Measurements from ENCODE around the gene TPK1. TPM values are rescaled to one million over a fixed set of nuclear protein-coding genes. Genes with fewer than 3 reads are reported as not detected.

Gene TPK1
- total RNA-seq, 5 donors from 2014 or later (not counting 1 experiment from before 2014, with no cell fraction given), result 19.1 to 31.6 (median 22.0) TPM

GRCh38 chr7:144483189-144483588 is 352.7 kb downstream of the TPK1 start:
- peaks cover 26% of the 10 kb centered on the region for H3K36me3 Mint-ChIP-seq
- WGBS (ENCODE audit: insufficient coverage), result no CpG with 5 or more reads among the region's 1 CpG
- POLR2A ChIA-PET, result no interaction called here
- H3K9me3 Mint-ChIP-seq, result no peaks in the 10 kb centered on the region
- Histone ChIP-seq H3K36me3 (ENCODE audit: control insufficient read depth in 2 of 2, extremely low read depth in 1 of 2, insufficient read depth in 1 of 2, low read length in 1 of 2) (no peaks in the 10 kb centered on the region), H3K4me1 (ENCODE audit: control insufficient read depth in 1 of 2, extremely low read depth in 1 of 2, insufficient read depth in 2 of 2, low read length in 2 of 2) (no peaks in the 10 kb centered on the region), H3K9me3 (no peaks in the 10 kb centered on the region), H3K27ac (ENCODE audit: low read length) (no peak overlapping the region), H3K4me3 (ENCODE audit: control insufficient read depth in 1 of 2, extremely low read depth in 1 of 2, low read length in 1 of 2) (no peak overlapping the region), H3K27me3 (replicated peaks in 1 of 2; ENCODE audit: control insufficient read depth in 2 of 2, extremely low read depth in 1 of 2, insufficient read depth in 2 of 2, low read length in 1 of 2) (no peaks in the 10 kb centered on the region)
- no peak overlapping the region for H3K27ac Mint-ChIP-seq
- ATAC-seq (replicated peaks in 1 of 4), result no peak
- peaks cover 0 to 4% (median 0%) of the 10 kb centered on the region in 3 donors for H3K4me1 Mint-ChIP-seq
- H3K4me3 Mint-ChIP-seq, result no peak overlapping the region
- CTCF ChIA-PET, result no interaction called here
- no peaks in the 10 kb centered on the region for H3K27me3 Mint-ChIP-seq
- no peak for DNase-seq

- ChIA-PET POLR2A (no interaction called here), CTCF (no interaction called here)
- H3K4me3 ChIP-seq (ENCODE audit: control insufficient read depth in 1 of 2, extremely low read depth in 1 of 2, low read length in 1 of 2), result no peak overlapping the region
- no peak overlapping the region for H3K27ac Mint-ChIP-seq
- H3K36me3 ChIP-seq (ENCODE audit: control insufficient read depth in 2 of 2, extremely low read depth in 1 of 2, insufficient read depth in 1 of 2, low read length in 1 of 2), result no peaks in the 10 kb centered on the region
- no peak overlapping the region for H3K27ac ChIP-seq (ENCODE audit: low read length)
- DNase-seq (no peak), ATAC-seq (replicated peaks in 1 of 4) (no peak)
- H3K4me1 ChIP-seq (ENCODE audit: control insufficient read depth in 1 of 2, extremely low read depth in 1 of 2, insufficient read depth in 2 of 2, low read length in 2 of 2), result no peaks in the 10 kb centered on the region
- H3K27me3 Mint-ChIP-seq, result no peaks in the 10 kb centered on the region
- H3K27me3 ChIP-seq (replicated peaks in 1 of 2; ENCODE audit: control insufficient read depth in 2 of 2, extremely low read depth in 1 of 2, insufficient read depth in 2 of 2, low read length in 1 of 2), result no peaks in the 10 kb centered on the region
- no peaks in the 10 kb centered on the region for H3K9me3 ChIP-seq
- no peaks in the 10 kb centered on the region for H3K9me3 Mint-ChIP-seq
- no peak overlapping the region for H3K4me3 Mint-ChIP-seq
- H3K4me1 Mint-ChIP-seq, result peaks cover 0 to 4% (median 0%) of the 10 kb centered on the region in 3 donors
- WGBS (ENCODE audit: insufficient coverage), result no CpG with 5 or more reads among the region's 3 CpGs
- H3K36me3 Mint-ChIP-seq, result peaks cover 18% of the 10 kb centered on the region
Observed at GRCh38 chr7:144481833-144482232, 354.0 kb downstream of the TPK1 start.

GRCh38 chr7:144477348-144477747 is 358.5 kb downstream of the TPK1 start:
- no peak for DNase-seq
- peaks cover 22% of the 10 kb centered on the region for H3K36me3 Mint-ChIP-seq
- Histone ChIP-seq H3K27ac (ENCODE audit: low read length) (no peak overlapping the region), H3K4me1 (ENCODE audit: control insufficient read depth in 1 of 2, extremely low read depth in 1 of 2, insufficient read depth in 2 of 2, low read length in 2 of 2) (no peaks in the 10 kb centered on the region), H3K36me3 (ENCODE audit: control insufficient read depth in 2 of 2, extremely low read depth in 1 of 2, insufficient read depth in 1 of 2, low read length in 1 of 2) (no peaks in the 10 kb centered on the region), H3K4me3 (ENCODE audit: control insufficient read depth in 1 of 2, extremely low read depth in 1 of 2, low read length in 1 of 2) (no peak overlapping the region), H3K9me3 (no peaks in the 10 kb centered on the region), H3K27me3 (replicated peaks in 1 of 2; ENCODE audit: control insufficient read depth in 2 of 2, extremely low read depth in 1 of 2, insufficient read depth in 2 of 2, low read length in 1 of 2) (no peaks in the 10 kb centered on the region)
- peaks cover 0 to 4% (median 0%) of the 10 kb centered on the region in 3 donors for H3K9me3 Mint-ChIP-seq
- CTCF ChIA-PET, result no interaction called here
- WGBS (ENCODE audit: insufficient coverage), result no CpG with 5 or more reads among the region's 1 CpG
- no peaks in the 10 kb centered on the region for H3K4me1 Mint-ChIP-seq
- no peak overlapping the region for H3K4me3 Mint-ChIP-seq
- H3K27ac Mint-ChIP-seq, result no peak overlapping the region
- POLR2A ChIA-PET, result no interaction called here
- no peak for ATAC-seq (replicated peaks in 1 of 4)
- no peaks in the 10 kb centered on the region for H3K27me3 Mint-ChIP-seq

GRCh38 chr7:144474800-144475615 is 360.8 kb downstream of the TPK1 start:
- no peaks in the 10 kb centered on the region for H3K4me1 Mint-ChIP-seq
- H3K27me3 Mint-ChIP-seq, result no peaks in the 10 kb centered on the region
- H3K9me3 Mint-ChIP-seq, result peaks cover 0 to 4% (median 0%) of the 10 kb centered on the region in 3 donors
- Histone ChIP-seq H3K27me3 (replicated peaks in 1 of 2; ENCODE audit: control insufficient read depth in 2 of 2, extremely low read depth in 1 of 2, insufficient read depth in 2 of 2, low read length in 1 of 2) (no peaks in the 10 kb centered on the region), H3K9me3 (no peaks in the 10 kb centered on the region), H3K4me1 (ENCODE audit: control insufficient read depth in 1 of 2, extremely low read depth in 1 of 2, insufficient read depth in 2 of 2, low read length in 2 of 2) (no peaks in the 10 kb centered on the region), H3K36me3 (ENCODE audit: control insufficient read depth in 2 of 2, extremely low read depth in 1 of 2, insufficient read depth in 1 of 2, low read length in 1 of 2) (no peaks in the 10 kb centered on the region), H3K4me3 (ENCODE audit: control insufficient read depth in 1 of 2, extremely low read depth in 1 of 2, low read length in 1 of 2) (no peak overlapping the region), H3K27ac (ENCODE audit: low read length) (no peak overlapping the region)
- no peak for DNase-seq
- ChIA-PET CTCF (no interaction called here), POLR2A (no interaction called here)
- H3K36me3 Mint-ChIP-seq, result peaks cover 21% of the 10 kb centered on the region
- H3K27ac Mint-ChIP-seq, result no peak overlapping the region
- no peak overlapping the region for H3K4me3 Mint-ChIP-seq
- no CpG with 5 or more reads among the region's 2 CpGs for WGBS (ENCODE audit: insufficient coverage)
- ATAC-seq (replicated peaks in 1 of 4), result no peak

- CTCF ChIA-PET, result no interaction called here
- peaks cover 0 to 4% (median 0%) of the 10 kb centered on the region in 3 donors for H3K9me3 Mint-ChIP-seq
- H3K4me3 Mint-ChIP-seq, result no peak overlapping the region
- Histone ChIP-seq H3K36me3 (ENCODE audit: control insufficient read depth in 2 of 2, extremely low read depth in 1 of 2, insufficient read depth in 1 of 2, low read length in 1 of 2) (no peaks in the 10 kb centered on the region), H3K27me3 (replicated peaks in 1 of 2; ENCODE audit: control insufficient read depth in 2 of 2, extremely low read depth in 1 of 2, insufficient read depth in 2 of 2, low read length in 1 of 2) (no peaks in the 10 kb centered on the region), H3K9me3 (no peaks in the 10 kb centered on the region), H3K27ac (ENCODE audit: low read length) (no peak overlapping the region), H3K4me1 (ENCODE audit: control insufficient read depth in 1 of 2, extremely low read depth in 1 of 2, insufficient read depth in 2 of 2, low read length in 2 of 2) (no peaks in the 10 kb centered on the region), H3K4me3 (ENCODE audit: control insufficient read depth in 1 of 2, extremely low read depth in 1 of 2, low read length in 1 of 2) (no peak overlapping the region)
- no peak overlapping the region for H3K27ac Mint-ChIP-seq
- no peaks in the 10 kb centered on the region for H3K27me3 Mint-ChIP-seq
- DNase-seq (no peak), ATAC-seq (replicated peaks in 1 of 4) (no peak)
- H3K36me3 Mint-ChIP-seq, result peaks cover 21% of the 10 kb centered on the region
- WGBS (ENCODE audit: insufficient coverage), result no CpG with 5 or more reads among the region's 1 CpG
- no peaks in the 10 kb centered on the region for H3K4me1 Mint-ChIP-seq
- POLR2A ChIA-PET, result no interaction called here
Observed at GRCh38 chr7:144474363-144474762, 361.5 kb downstream of the TPK1 start.

GRCh38 chr7:144473908-144474307 is 361.9 kb downstream of the TPK1 start:
- Histone ChIP-seq H3K4me1 (ENCODE audit: control insufficient read depth in 1 of 2, extremely low read depth in 1 of 2, insufficient read depth in 2 of 2, low read length in 2 of 2) (no peaks in the 10 kb centered on the region), H3K9me3 (no peaks in the 10 kb centered on the region), H3K27me3 (replicated peaks in 1 of 2; ENCODE audit: control insufficient read depth in 2 of 2, extremely low read depth in 1 of 2, insufficient read depth in 2 of 2, low read length in 1 of 2) (no peaks in the 10 kb centered on the region), H3K4me3 (ENCODE audit: control insufficient read depth in 1 of 2, extremely low read depth in 1 of 2, low read length in 1 of 2) (no peak overlapping the region), H3K36me3 (ENCODE audit: control insufficient read depth in 2 of 2, extremely low read depth in 1 of 2, insufficient read depth in 1 of 2, low read length in 1 of 2) (no peaks in the 10 kb centered on the region), H3K27ac (ENCODE audit: low read length) (no peak overlapping the region)
- no peak overlapping the region for H3K4me3 Mint-ChIP-seq
- ATAC-seq (replicated peaks in 1 of 4) (no peak), DNase-seq (no peak)
- WGBS (ENCODE audit: insufficient coverage), result no CpG with 5 or more reads among the region's 1 CpG
- no peaks in the 10 kb centered on the region for H3K4me1 Mint-ChIP-seq
- peaks cover 0 to 4% (median under 1%) of the 10 kb centered on the region in 3 donors for H3K9me3 Mint-ChIP-seq
- H3K27me3 Mint-ChIP-seq, result no peaks in the 10 kb centered on the region
- H3K27ac Mint-ChIP-seq, result no peak overlapping the region
- CTCF ChIA-PET, result no interaction called here
- H3K36me3 Mint-ChIP-seq, result peaks cover 26% of the 10 kb centered on the region
- POLR2A ChIA-PET, result no interaction called here

GRCh38 chr7:144470078-144470477 is 365.8 kb downstream of the TPK1 start:
- POLR2A ChIA-PET, result no interaction called here
- peaks cover 13 to 14% (median 13%) of the 10 kb centered on the region in 3 donors for H3K9me3 Mint-ChIP-seq
- H3K4me3 ChIP-seq (ENCODE audit: control insufficient read depth in 1 of 2, extremely low read depth in 1 of 2, low read length in 1 of 2), result no peak overlapping the region
- H3K9me3 ChIP-seq, result no peaks in the 10 kb centered on the region
- H3K4me1 ChIP-seq (ENCODE audit: control insufficient read depth in 1 of 2, extremely low read depth in 1 of 2, insufficient read depth in 2 of 2, low read length in 2 of 2), result no peaks in the 10 kb centered on the region
- no peak overlapping the region for H3K27ac ChIP-seq (ENCODE audit: low read length)
- no peaks in the 10 kb centered on the region for H3K27me3 Mint-ChIP-seq
- peaks cover 55% of the 10 kb centered on the region for H3K36me3 Mint-ChIP-seq
- H3K36me3 ChIP-seq (ENCODE audit: control insufficient read depth in 2 of 2, extremely low read depth in 1 of 2, insufficient read depth in 1 of 2, low read length in 1 of 2), result no peaks in the 10 kb centered on the region
- ATAC-seq (replicated peaks in 1 of 4) (no peak), DNase-seq (no peak)
- CTCF ChIA-PET, result no interaction called here
- H3K27ac Mint-ChIP-seq, result no peak overlapping the region
- no peak overlapping the region for H3K4me3 Mint-ChIP-seq
- H3K27me3 ChIP-seq (replicated peaks in 1 of 2; ENCODE audit: control insufficient read depth in 2 of 2, extremely low read depth in 1 of 2, insufficient read depth in 2 of 2, low read length in 1 of 2), result no peaks in the 10 kb centered on the region
- no peaks in the 10 kb centered on the region for H3K4me1 Mint-ChIP-seq

Data from T-cell (primary cell).